CD4-positive, alpha-beta T cell treated with Interleukin-4 for 4 hours (primary cell): ENCODE data around the gene OR6B1.
"Not testable (repeated sequence)": the region's sequence is repeated elsewhere in the genome, so short reads cannot be mapped to it uniquely, and the experiment has no call there.

ENCODE experiments used
- DNase-seq: peaks from one replicate; pipeline ENCODE4 v3.0.0-alpha.2; 2020

The OR6B1 gene

DNA sequence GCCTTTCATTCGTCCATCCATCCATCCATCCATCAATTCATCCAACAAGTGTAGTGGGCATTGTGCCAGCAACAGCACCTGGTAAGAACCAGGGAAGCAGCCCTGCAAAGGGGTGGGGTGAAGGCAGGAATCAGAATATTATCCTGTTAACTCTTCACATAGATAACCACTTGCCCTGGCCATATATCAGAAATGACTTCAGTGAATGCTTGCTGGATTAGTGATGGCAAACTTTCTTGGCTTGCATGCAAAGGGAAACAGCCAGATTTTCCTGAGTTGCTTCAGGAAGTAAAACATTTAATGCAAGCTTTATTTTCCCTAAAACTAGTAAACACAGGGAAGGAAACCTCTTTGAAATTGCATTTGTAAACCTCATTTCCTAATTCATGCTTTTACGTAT lies 49.4 kb downstream of the OR6B1 start:
- DNase-seq = no peak

DNA sequence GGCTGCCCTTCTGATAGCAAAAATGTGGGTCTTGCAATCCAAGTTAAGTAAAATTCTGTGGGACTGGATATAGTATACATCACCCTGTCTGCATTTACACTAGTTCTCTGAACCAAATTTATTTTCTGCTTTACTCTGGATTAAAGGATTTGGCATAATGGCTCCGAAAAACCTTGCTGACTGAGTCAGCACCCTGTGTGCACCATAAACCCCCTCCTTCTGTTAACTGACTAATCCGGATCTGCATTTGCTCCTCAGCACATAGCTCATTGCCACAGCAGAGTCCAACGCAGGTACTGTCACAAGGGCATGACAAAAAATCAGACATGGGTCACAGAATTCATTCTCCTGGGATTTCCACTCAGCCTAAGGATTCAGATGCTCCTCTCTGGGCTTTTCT lies 50.0 kb downstream of the OR6B1 start:
- no peak for DNase-seq

GRCh38 chr7:144050884-144051283 lies 50.8 kb downstream of the OR6B1 start:
- DNase-seq = not testable (repeated sequence)

- no peak for DNase-seq
Observed at GRCh38 chr7:144057954-144058353, 57.8 kb downstream of the OR6B1 start.
